ENCODE results near the gene ADSL. TPM values are rescaled to one million over a fixed set of nuclear protein-coding genes. Genes with fewer than 3 reads are reported as not detected.
A peak's percentile ranks its signal among the peaks of the same experiment; 100 is the strongest.

Gene ADSL
- total RNA-seq, 1 experiment from 2014 or later: 126 TPM

DNA sequence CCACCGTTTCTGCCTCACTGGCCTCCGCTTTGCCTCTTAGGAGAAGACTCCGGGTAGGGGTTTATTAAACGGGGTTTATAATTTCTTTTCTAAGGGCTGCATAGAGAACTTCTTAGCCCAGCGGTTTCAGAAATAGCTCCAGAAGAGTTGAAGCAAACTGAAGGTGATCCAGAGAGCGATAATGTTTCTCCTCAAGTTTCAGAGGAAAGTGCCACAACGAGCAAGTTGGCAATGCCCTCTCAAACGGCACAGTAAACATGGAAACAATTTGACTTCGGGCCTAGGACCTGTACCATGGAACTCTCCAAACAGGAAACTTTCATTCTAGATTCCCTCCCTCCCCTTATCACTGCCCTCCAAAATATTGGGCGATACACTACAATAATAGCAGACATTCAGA, 1.0 kb downstream of the ADSL start:
- peaks cover 51% of the 10 kb centered on the region for H3K79me2 ChIP-seq (ENCODE audit: insufficient read depth, low read length)
- H4K20me1 ChIP-seq (ENCODE audit: insufficient read depth): no peaks in the 10 kb centered on the region
- ATAC-seq: no peak
- H3K9me3 ChIP-seq (ENCODE audit: control insufficient read depth in 1 of 2, insufficient read depth in 1 of 2, low read depth in 1 of 2, low read length in 2 of 2): no peaks in the 10 kb centered on the region
- no peak for DNase-seq (ENCODE audit: low read depth, low spot score)
- H3K9ac ChIP-seq (ENCODE audit: low read length): peak overlapping the region; percentile 74
- RAD21 ChIA-PET (ENCODE audit: low non-redundant PET in 1 of 2, low total read pairs in 2 of 2, uncharacterized antibody in 2 of 2, unreplicated experiment in 2 of 2): interaction anchor here (1.3 to 1.4 kb wide), 2 partner anchors 303 to 311 kb away, joined by 5 to 6 read pairs; no protein-coding TSS in a partner anchor
- TF ChIP-seq POLR2AphosphoS5 (IDR thresholded peaks at IDR 0.05; ENCODE audit: low read depth, low read length) (no peak), SIN3A (IDR thresholded peaks at IDR 0.05; ENCODE audit: low read depth) (no peak), SP1 (IDR thresholded peaks at IDR 0.05; ENCODE audit: low read depth) (no peak), CEBPB (IDR thresholded peaks at IDR 0.05; ENCODE audit: low read depth) (no peak), CBX3 (IDR thresholded peaks at IDR 0.05; ENCODE audit: low read depth) (no peak), TCF7L2 (IDR thresholded peaks at IDR 0.05; ENCODE audit: borderline replicate concordance, extremely low read depth, insufficient read depth, insufficient read length) (no peak), ZNF274 (IDR thresholded peaks at IDR 0.05; ENCODE audit: low read depth, low read length) (no peak), ELF1 (IDR thresholded peaks at IDR 0.05; ENCODE audit: borderline replicate concordance, low read depth) (no peak), EZH2phosphoT487 (IDR thresholded peaks at IDR 0.05; ENCODE audit: borderline replicate concordance) (no peak), RAD21 (IDR thresholded peaks at IDR 0.05; ENCODE audit: low read depth) (no peak)
- TF ChIP-seq, protein P1, sequence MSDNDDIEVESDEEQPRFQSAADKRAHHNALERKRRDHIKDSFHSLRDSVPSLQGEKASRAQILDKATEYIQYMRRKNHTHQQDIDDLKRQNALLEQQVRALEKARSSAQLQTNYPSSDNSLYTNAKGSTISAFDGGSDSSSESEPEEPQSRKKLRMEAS (IDR thresholded peaks at IDR 0.05): no peak
- TF ChIP-seq, protein P2, sequence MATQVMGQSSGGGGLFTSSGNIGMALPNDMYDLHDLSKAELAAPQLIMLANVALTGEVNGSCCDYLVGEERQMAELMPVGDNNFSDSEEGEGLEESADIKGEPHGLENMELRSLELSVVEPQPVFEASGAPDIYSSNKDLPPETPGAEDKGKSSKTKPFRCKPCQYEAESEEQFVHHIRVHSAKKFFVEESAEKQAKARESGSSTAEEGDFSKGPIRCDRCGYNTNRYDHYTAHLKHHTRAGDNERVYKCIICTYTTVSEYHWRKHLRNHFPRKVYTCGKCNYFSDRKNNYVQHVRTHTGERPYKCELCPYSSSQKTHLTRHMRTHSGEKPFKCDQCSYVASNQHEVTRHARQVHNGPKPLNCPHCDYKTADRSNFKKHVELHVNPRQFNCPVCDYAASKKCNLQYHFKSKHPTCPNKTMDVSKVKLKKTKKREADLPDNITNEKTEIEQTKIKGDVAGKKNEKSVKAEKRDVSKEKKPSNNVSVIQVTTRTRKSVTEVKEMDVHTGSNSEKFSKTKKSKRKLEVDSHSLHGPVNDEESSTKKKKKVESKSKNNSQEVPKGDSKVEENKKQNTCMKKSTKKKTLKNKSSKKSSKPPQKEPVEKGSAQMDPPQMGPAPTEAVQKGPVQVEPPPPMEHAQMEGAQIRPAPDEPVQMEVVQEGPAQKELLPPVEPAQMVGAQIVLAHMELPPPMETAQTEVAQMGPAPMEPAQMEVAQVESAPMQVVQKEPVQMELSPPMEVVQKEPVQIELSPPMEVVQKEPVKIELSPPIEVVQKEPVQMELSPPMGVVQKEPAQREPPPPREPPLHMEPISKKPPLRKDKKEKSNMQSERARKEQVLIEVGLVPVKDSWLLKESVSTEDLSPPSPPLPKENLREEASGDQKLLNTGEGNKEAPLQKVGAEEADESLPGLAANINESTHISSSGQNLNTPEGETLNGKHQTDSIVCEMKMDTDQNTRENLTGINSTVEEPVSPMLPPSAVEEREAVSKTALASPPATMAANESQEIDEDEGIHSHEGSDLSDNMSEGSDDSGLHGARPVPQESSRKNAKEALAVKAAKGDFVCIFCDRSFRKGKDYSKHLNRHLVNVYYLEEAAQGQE (IDR thresholded peaks at IDR 0.05; ENCODE audit: low read depth): no peak
- H3K27me3 ChIP-seq (ENCODE audit: insufficient read depth, low read length): no peaks in the 10 kb centered on the region
- BruUV-seq (replicated peaks): TSS peak; percentile 59
- peak overlapping the region; percentile 85 for H3K4me2 ChIP-seq (ENCODE audit: low read length)
- peak overlapping the region; percentile 92 for H3K27ac ChIP-seq (ENCODE audit: low read depth, low read length)
- no peak overlapping the region for H2AFZ ChIP-seq (ENCODE audit: low read depth, low read length, poor library complexity, severe bottlenecking)
- peaks cover 8 to 17% of the 10 kb centered on the region in 2 experiments; a peak in 3 of 4 replicates for H3K4me1 ChIP-seq (ENCODE audit: control insufficient read depth in 1 of 2, insufficient read depth in 2 of 2, low read length in 2 of 2)
- H3K9me2 ChIP-seq (ENCODE audit: insufficient read depth): no peaks in the 10 kb centered on the region
- intact Hi-C loops (cut with micrococcal nuclease): loop anchor here (2.0 to 10.0 kb wide), 4 partner anchors 170 to 815 kb away; partner anchors contain the start of genes RPS19BP1 and TNRC6B
- H3K4me3 ChIP-seq (replicated peaks in 1 of 2; ENCODE audit: low read depth in 1 of 2, low read length in 2 of 2): peak overlapping the region; percentile 72 to 96
- CTCF ChIA-PET: interaction anchor here (0.7 to 1.8 kb wide), 8 partner anchors 276 to 818 kb away, joined by 3 to 8 read pairs (median 4); no protein-coding TSS in a partner anchor
- H3K36me3 ChIP-seq (ENCODE audit: control insufficient read depth in 1 of 2, insufficient read depth in 2 of 2, low read length in 2 of 2): peaks cover 9 to 18% of the 10 kb centered on the region in 2 experiments; a peak in 3 of 4 replicates
- POLR2A ChIA-PET: interaction anchor here (1.1 to 4.0 kb wide), 2 partner anchors 303 to 812 kb away, joined by 3 to 18 read pairs; no protein-coding TSS in a partner anchor

Measured in HCT116 (cell line).